Peyer's patch (tissue), 4 donors: ENCODE measurements around the gene MAN1A2.

ENCODE experiments used
- CTCF ChIP-seq, 6 experiments: fragments of 450-650 bp in 4 of 6; fragments of 200-600 bp in 2 of 6; sonication (generic) in 1 of 6; IDR thresholded peaks; one replicate each; pipeline ENCODE4 v1.5.1; 2017 to 2019; ENCODE audit warnings: antibody characterized with exemption in 6 of 6, mild to moderate bottlenecking in 3 of 6, moderate library complexity in 1 of 6
- POLR2A ChIP-seq, 2 donors: fragments of 450-650 bp; IDR thresholded peaks; one replicate each; pipeline ENCODE4 v1.5.1; 2017; ENCODE audit warnings: antibody characterized with exemption in 2 of 2, mild to moderate bottlenecking in 2 of 2, moderate library complexity in 2 of 2

- TF ChIP-seq POLR2A (IDR thresholded peaks at IDR 0.05) (no peak), CTCF (IDR thresholded peaks at IDR 0.05) (no peak)
Observed at GRCh38 chr1:117347907-117348306, 19.3 kb upstream of the MAN1A2 start.
